ENCODE data around the gene CSTF1.
A peak's percentile ranks its signal among the peaks of the same experiment; 100 is the strongest.

Gene CSTF1

DNA sequence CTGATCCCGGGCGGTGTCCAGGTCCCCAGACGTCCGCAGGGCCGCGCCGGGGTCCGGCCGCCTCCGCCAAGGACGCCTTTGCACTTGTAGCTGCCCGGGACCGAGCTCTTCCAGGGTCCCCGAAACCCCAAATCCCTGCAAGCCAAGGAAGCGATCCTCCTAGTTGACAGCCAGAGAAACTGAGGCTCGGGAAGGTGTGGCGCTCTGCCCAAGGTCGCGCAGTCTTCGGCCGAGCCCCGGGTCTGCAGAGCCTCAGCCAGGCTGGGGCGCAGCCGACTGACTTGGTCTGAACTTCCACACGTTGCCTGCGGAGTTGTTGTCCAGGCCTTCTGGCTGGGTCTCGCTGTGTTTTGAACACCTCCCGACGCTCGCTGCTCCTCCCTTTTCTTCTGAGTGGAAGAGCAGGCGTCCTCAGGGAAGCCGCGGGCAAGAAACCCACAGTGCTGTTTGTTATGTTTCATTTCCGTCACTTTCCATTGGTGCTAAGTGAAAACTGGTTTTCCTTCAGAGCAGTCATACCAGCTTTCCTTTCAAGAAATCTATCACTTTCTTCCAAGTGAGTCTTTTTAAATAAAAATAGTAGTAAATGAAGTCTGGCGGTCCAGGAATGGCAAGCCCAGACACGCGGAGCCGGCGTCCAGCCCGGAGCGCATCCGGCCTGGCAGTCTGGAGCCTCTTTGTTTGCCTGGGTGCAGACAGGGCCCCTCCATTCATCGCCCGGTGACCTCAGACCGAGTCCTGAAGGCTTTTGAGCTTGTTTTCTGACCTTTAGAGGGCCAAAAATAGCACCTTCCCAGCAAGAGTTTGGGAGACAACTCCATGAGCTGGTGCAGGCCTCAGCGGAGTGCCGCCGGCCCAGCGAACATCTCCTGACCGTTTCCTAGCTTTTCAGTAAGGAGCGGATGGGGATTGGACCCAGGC, 33.0 kb upstream of the CSTF1 start:
- peak; percentile 65 to 83 for DNase-seq (ENCODE audit: low read depth in 1 of 2, low spot score in 1 of 2)

DNA sequence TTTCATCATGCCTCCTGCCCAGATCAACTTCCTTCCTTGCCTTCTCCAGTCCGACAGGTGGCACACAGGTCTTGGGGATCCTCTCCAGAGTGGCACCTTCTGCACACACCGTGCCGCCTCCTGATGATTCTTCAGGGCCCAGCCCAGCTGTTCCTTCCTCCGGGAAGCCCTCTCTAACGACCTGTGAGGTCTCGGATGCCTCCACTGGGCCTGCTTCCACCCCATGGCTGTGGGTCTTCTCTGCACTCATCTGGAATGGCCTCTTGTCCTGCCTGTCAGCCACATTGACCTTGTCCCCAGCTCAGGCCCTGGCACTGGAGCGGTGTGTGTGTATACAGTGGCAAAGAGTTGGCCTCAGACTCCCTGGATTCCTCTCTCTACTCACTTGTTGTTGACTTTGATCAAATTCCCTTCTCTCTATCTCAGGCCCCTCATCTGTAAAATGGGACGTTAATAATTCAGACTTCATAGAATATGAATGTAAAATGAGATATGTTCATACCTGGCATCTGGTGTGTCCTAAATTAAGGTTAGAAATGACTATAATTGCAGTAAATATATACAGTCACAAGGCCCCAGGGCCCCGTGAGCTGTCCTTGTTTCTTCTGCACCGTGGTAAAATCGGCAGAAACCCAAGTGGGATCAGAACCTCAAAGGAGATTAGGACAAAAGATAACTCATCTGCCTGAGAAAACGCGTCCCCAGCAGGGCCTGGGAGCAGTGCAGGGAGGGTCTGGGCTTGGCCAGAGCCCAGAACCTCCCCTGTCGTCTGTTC, 32.1 kb upstream of the CSTF1 start:
- in situ Hi-C loops (cut with HindIII; ENCODE audit: low pct_unique_long_range_greater_than_20kb, low sequenced_read_pairs), result no loop called here
- no peak for TF ChIP-seq JUND (IDR thresholded peaks at IDR 0.05; ENCODE audit: low read depth)
- DNase-seq (ENCODE audit: low read depth in 1 of 2, low spot score in 1 of 2), result peak; percentile 39 to 72

More for the DNA sequence above, 33.0 kb upstream of the CSTF1 start:
- in situ Hi-C loops (cut with HindIII; ENCODE audit: low pct_unique_long_range_greater_than_20kb, low sequenced_read_pairs), result no loop called here
- TF ChIP-seq JUND (IDR thresholded peaks at IDR 0.05; ENCODE audit: low read depth), result no peak

DNA sequence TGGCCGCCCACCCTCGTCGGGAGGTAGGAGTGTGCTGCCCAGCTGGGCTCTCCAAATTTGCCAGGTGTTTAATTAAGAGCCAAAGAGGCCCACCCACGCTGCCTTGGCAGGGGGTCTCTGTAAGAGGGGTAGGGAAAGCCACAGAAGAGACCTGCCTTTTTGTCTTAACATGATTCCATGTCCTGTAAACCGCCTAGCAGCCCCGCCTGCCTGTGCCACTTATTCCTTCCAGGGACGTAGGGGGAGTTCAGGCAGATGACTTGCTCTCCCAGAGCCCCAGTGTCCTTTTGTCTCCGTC, 31.6 kb upstream of the CSTF1 start:
- TF ChIP-seq JUND (IDR thresholded peaks at IDR 0.05; ENCODE audit: low read depth), result no peak
- in situ Hi-C loops (cut with HindIII; ENCODE audit: low pct_unique_long_range_greater_than_20kb, low sequenced_read_pairs), result no loop called here
- no peak for DNase-seq (ENCODE audit: low read depth in 1 of 2, low spot score in 1 of 2)

DNA sequence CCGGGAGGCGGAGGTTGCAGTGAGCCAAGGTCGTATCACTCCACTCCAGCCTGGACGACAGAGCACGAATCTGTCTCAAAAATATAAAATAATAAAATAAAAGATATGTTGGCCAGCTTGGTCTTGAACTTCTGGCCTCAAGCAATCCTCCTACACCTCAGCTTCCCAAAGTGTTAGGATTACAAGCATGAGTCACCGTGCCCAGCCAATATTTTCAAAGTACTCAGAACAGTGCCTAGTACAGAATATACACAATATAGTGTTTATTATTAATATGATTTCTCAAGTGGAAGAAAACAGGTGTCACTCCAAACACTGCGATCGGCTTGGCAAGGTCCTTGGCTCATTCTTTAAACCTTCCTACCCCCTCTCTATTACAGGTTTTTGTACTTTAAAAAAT, 30.5 kb upstream of the CSTF1 start:
- DNase-seq (ENCODE audit: low read depth in 1 of 2, low spot score in 1 of 2), result no peak
- in situ Hi-C loops (cut with HindIII; ENCODE audit: low pct_unique_long_range_greater_than_20kb, low sequenced_read_pairs), result no loop called here
- no peak for TF ChIP-seq JUND (IDR thresholded peaks at IDR 0.05; ENCODE audit: low read depth)

DNA sequence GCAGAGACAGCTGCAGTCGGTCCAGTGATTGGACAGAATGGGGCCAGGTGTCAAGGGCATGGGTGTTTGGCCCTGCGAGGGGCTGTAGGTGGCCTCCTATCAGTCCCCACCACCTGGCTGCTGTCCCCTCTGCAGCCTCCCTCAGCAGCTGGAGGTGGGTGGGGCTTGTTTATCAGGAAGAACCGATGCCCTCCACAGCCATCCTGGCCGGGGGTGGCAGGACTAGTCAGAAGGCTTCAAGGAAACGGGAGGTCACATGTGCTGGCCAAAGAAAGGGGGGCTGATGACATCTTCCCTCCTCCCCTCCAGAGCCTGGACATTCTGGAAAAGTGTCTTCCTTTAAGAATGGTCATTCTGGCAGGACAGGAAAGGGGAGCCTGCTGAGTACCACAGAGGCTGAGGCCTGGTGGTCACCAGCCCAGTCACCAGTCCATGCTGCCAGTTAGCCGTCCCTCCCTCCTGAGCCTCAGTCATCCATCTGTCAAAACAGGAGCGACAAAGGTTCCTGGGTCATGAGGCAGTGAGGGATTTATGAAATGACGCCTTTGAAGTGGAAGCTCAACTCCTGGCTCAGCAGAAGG, 29.5 kb upstream of the CSTF1 start:
- in situ Hi-C loops (cut with HindIII; ENCODE audit: low pct_unique_long_range_greater_than_20kb, low sequenced_read_pairs), result no loop called here
- no peak for TF ChIP-seq JUND (IDR thresholded peaks at IDR 0.05; ENCODE audit: low read depth)
- DNase-seq (ENCODE audit: low read depth in 1 of 2, low spot score in 1 of 2), result no peak

DNA sequence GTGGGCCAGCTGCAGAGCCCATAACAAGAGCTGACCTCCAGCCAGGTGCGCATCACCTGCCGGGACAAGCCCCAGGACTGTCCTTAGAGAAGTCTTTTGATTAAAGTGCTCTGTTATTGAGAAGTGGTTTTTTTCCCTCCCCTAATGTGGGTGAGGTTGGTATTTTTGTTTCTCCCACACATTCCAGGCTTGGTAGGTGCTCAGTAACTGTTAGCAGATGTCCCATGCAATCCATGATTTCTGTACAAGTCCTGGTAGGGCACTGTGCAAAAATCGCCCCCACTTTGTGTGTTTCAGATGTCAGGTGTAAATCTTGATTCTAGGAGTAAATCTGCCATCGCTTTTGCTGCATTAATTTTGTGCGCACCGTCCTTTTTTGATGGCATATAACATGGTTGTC, 29.0 kb upstream of the CSTF1 start:
- DNase-seq (ENCODE audit: low read depth in 1 of 2, low spot score in 1 of 2), result no peak
- TF ChIP-seq JUND (IDR thresholded peaks at IDR 0.05; ENCODE audit: low read depth), result no peak
- in situ Hi-C loops (cut with HindIII; ENCODE audit: low pct_unique_long_range_greater_than_20kb, low sequenced_read_pairs), result no loop called here

DNA sequence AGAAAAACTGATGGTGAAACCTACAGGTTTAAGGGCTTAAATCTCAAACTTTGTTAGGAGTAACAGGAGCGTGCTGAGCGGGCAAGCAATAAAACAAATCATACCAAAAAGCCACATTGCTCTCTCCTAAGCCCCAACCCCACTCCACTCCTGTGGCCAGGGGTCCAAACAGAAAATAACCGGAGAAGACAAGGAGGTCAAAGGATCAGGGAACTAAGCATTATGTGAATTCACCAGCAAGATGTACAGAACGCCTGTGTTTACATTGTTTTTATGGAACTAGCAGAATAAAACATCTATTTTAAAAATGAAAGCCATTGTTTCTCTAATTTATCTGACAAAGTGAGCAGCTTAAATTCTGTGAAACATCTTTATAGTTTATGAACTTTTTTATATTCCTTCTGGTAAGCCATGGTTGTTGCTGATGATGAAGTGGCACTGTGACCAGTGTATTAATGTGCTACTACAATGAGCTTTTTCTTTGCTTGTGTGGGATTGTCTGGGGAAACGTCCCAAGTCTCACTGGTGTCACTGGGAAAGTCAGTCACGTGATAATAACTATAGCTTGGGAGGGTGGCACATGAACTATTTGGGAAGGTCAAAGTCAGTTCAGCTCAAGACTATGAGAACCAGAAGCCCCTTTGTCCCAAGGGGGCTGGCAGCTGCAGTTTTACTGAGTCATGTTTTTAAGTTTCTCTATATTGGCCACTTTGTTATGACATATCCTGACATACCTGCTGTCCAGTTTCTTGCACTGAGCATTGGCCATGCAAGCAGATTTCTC, 23.9 kb upstream of the CSTF1 start:
- in situ Hi-C loops (cut with HindIII; ENCODE audit: low pct_unique_long_range_greater_than_20kb, low sequenced_read_pairs), result no loop called here
- no peak for DNase-seq (ENCODE audit: low read depth in 1 of 2, low spot score in 1 of 2)
- no peak for TF ChIP-seq JUND (IDR thresholded peaks at IDR 0.05; ENCODE audit: low read depth)

DNA sequence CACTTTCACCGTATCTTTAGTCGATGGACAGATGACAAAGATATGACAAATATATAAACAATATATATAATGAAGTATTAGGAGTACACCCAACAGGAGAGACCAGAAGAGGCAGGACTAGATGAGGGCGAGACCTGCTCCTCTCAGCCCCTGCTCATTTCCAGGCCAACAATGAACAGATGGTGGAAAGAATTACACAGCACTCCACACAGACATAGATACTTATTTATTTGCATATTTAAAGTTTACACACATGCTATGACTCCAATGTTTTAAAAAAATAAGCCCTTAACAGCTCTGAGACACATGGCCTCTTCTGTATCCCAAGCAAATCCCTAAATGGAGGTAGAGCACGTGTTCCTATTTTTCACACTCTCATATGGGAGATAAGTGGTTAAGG, 23.3 kb upstream of the CSTF1 start:
- no peak for TF ChIP-seq JUND (IDR thresholded peaks at IDR 0.05; ENCODE audit: low read depth)
- in situ Hi-C loops (cut with HindIII; ENCODE audit: low pct_unique_long_range_greater_than_20kb, low sequenced_read_pairs), result no loop called here
- DNase-seq (ENCODE audit: low read depth in 1 of 2, low spot score in 1 of 2), result no peak

DNA sequence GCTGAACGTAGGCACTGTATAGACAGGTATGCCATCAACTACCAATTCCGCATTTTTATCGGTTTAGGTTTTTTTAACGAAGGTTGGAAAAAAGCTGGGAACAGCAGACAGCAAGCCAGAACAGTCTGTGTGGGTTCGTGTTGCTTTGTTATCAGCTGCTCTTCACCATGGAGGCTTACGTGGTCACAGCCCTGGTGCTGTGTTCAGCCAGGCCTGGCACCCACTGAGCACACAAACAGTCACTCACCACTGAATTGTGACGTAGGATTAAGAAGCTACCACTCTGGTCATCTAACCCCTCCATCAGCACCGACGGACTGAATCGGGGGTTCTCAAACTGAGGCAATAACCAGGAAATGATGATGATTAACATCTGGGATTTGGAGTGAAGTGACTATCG, 20.5 kb upstream of the CSTF1 start:
- no peak for TF ChIP-seq JUND (IDR thresholded peaks at IDR 0.05; ENCODE audit: low read depth)
- no peak for DNase-seq (ENCODE audit: low read depth in 1 of 2, low spot score in 1 of 2)
- in situ Hi-C loops (cut with HindIII; ENCODE audit: low pct_unique_long_range_greater_than_20kb, low sequenced_read_pairs), result no loop called here

DNA sequence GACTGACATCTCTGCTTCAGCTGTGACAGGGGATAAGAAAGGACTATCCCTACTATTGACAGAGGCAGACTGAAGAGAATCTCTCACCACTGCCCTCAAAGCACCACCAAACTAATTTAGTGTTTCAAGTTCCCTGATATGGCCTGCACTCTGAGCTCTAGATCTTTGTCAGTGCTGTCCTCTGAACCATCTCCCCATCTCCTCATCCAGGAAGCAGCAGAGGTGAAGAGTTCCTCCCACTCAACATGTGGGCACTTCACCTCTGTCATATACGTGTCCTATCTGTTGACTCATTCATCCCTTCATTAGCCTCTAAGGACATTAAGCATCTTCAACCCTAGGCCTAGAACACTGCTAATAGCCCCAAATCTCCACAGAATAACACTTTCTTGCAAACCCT, 19.6 kb upstream of the CSTF1 start:
- TF ChIP-seq JUND (IDR thresholded peaks at IDR 0.05; ENCODE audit: low read depth), result no peak
- in situ Hi-C loops (cut with HindIII; ENCODE audit: low pct_unique_long_range_greater_than_20kb, low sequenced_read_pairs), result no loop called here
- no peak for DNase-seq (ENCODE audit: low read depth in 1 of 2, low spot score in 1 of 2)

DNA sequence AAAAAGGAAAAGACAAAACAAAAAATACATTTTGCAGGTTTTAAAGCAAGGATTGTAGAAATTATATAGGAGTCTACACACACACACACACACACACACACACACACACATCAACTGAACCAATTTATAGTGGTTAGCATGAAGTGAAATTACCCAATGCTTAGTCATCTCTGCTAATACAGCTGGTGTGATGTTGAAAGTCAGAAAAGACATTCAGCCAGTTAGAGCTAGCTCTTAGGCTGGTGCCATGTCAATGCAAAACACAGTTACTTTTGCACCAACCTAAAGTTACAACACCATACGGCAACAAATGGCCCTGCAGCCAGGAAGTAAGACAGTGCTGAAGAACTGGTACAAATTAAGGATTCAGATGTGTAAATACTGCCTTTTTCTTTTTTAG, 18.5 kb upstream of the CSTF1 start:
- in situ Hi-C loops (cut with HindIII; ENCODE audit: low pct_unique_long_range_greater_than_20kb, low sequenced_read_pairs), result no loop called here
- TF ChIP-seq JUND (IDR thresholded peaks at IDR 0.05; ENCODE audit: low read depth), result no peak
- peak in 1 of 2 experiments; percentile 32 for DNase-seq (ENCODE audit: low read depth in 1 of 2, low spot score in 1 of 2)

DNA sequence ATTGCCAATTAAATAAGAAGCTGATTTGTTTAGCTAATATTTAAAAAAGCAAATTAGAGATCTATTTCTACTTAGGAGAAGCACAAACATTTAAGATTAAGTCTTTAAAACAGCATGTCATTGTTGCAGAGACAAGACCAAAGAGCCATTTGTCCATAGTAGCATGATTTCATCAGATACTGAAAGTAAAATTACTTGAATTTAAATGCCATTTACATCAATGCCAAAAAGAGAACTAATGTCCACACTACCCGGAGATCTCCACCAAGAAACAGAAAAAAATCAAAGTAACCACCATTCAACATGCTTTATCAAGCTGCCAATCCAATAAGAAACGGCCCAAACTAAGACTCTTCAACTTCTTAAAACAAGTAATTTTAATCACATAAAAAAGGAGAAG, 16.1 kb upstream of the CSTF1 start:
- no peak for DNase-seq (ENCODE audit: low read depth in 1 of 2, low spot score in 1 of 2)
- TF ChIP-seq JUND (IDR thresholded peaks at IDR 0.05; ENCODE audit: low read depth), result no peak
- in situ Hi-C loops (cut with HindIII; ENCODE audit: low pct_unique_long_range_greater_than_20kb, low sequenced_read_pairs), result no loop called here
